ENCODE results near the gene GNG14.
A peak's percentile ranks its signal among the peaks of the same experiment; 100 is the strongest.

DNA sequence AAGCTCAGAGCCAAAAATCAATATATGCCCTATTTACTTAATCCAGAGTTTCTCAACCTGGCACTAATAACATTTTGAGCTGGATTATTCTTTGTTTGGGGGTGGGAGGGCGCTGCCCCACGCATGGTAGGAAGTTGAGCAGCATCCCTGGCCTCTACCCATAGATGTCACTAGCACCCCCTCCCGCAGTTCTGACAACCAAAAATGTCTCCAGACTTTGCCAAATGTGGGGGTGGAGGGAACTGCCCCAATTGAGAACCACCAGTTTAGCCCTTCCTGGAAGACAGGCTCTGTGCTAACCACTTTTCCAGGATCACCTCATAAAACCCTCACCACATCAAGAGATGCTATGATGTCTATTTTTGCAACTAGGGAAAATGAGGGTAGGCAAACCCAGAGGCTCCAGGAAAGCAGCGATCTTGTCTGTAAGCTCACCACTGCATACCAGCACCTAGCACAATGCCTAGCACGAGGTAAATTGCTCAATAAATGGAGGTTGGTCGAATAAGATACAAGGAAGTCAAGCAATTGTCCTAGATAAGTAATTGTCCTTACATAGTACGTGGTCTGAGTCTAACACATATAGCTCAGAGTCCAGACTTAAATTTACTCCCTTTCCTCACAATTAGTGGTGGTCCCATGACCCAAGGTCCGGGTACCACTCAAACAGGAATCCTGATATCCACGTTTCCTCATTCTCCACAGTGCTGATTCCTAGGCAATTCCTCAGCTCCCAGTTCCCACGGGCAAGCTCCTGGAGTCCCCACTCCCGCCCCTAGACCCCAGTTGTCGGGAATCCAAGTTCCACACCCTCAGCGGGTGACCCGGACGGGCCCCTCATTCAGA, 45.8 kb downstream of the GNG14 start:
- TF ChIP-seq POLR2A (IDR thresholded peaks at IDR 0.05; ENCODE audit: low read depth, low read length), result 0 out of 2 replicates have a peak, but pooled peaks have one; percentile 17
- TF ChIP-seq POLR2AphosphoS5 (IDR thresholded peaks at IDR 0.05; ENCODE audit: low read depth, low read length), result no peak
- TF ChIP-seq SPI1 (IDR thresholded peaks at IDR 0.05; ENCODE audit: low read depth, low read length), result 0 out of 2 replicates have a peak, but pooled peaks have one; percentile 18
- TF ChIP-seq POU2F2 (IDR thresholded peaks at IDR 0.05; ENCODE audit: low read depth, low read length), result no peak
- no peak for TF ChIP-seq TAF1 (IDR thresholded peaks at IDR 0.05; ENCODE audit: low read depth, low read length)
- no peak for TF ChIP-seq PAX5 (IDR thresholded peaks at IDR 0.05; ENCODE audit: insufficient read depth, low read length, severe bottlenecking)
